HG03135 (cell line): Measurements from ENCODE around the gene BDKRB1.

Experiments used
- ATAC-seq: cut with Tn5 transposase; IDR thresholded peaks from one replicate; pipeline ENCODE4 v1.9.1; 2021; ENCODE audit warnings: mild to moderate bottlenecking, moderate library complexity; ENCODE audit not compliant: unreplicated experiment

The BDKRB1 gene

DNA sequence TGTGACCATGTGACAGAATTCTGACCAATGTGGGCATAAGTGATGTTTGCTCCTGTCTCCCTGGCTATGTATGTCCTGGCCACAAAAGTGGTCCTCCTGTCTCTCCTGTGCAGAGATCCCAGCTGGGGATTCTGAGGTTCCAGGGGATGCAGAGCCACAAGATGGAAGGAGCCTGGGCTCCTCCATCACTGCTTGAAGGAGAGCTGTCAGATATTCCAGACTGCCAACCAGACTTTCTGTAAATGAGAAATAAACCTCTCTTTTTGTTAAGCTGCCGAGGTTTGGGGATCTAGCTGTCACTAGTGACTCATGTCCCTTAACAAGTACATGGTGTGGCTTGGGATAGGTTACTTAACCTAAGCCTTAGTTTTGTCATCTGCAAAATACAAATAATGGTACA lies 21.9 kb downstream of the BDKRB1 start:
- no peak for ATAC-seq

DNA sequence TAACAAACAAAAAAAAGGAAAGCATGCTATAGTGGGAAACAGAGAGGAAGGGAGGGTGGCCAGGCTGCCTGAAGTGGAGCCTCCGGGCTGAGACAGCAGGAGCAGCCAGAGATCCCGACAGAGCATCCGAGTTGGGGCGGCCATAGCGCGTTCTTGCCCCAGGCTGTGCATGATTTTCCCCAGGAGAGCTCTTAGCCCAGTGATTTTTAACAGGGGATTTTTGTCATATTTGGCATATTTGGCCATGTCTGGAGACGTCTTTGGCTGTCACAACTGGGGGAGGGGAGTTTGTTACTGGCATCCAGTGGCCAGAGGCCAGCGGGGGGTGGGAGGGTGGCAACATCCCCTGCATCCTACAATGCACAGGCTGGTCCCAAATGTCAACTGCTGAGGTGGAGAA lies 23.6 kb downstream of the BDKRB1 start:
- ATAC-seq = no peak

DNA sequence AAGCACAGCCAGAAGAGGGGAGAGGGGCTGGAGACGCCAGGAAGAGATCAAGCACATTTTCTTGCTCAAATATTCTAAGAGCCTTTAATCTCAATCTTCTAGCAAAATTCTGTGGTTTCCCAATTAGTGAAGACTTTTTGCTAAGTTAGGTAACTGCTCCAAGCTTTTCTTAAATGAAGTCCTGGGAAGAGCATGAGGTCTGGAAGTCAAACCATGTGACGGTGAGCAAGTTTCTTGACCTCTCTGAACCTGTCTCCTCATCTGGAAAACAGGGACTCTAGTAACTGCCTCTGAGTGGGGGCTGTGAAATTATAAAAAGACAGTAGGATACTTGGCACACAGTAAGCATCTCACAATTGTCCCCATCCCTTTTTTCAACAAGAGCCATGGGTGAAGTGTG lies 24.1 kb downstream of the BDKRB1 start:
- ATAC-seq = no peak

DNA sequence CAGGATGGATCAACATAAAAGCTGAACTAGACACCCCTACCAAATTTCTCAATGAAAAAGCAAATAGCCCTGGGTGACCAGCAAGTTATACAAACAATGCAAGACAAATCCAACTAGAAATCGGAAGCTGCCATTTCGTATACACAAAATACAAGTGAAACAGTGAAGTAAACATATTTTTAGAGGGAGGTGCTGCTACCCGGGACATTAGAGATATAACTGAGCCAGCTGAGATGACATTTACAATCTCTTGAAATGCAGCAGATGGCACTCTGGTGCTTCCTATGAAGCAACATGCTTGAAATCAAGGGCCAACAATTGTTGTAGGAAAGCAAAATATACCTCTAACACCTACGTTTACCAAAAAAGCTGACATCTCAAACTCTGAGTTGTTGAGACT lies 25.5 kb downstream of the BDKRB1 start:
- ATAC-seq = no peak

DNA sequence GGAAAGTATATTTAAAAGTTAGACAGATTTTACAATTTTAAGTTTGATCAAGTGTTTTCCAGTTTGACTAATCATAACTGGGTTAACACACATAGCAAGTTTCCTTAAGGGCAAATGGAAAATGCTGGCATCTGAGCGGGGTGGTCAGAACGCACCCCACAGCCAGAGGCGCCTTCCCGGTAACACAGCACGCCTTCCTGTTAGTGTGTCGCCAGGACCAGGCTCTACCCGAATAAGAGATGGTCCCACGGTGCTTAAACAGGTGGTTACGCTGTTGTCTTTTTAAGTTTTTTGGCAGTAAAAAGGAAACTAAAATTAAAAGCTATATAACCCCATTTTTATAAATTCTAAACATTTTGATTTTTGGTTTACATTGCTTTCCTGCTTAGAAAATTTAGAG lies 28.0 kb downstream of the BDKRB1 start:
- ATAC-seq = no peak

DNA sequence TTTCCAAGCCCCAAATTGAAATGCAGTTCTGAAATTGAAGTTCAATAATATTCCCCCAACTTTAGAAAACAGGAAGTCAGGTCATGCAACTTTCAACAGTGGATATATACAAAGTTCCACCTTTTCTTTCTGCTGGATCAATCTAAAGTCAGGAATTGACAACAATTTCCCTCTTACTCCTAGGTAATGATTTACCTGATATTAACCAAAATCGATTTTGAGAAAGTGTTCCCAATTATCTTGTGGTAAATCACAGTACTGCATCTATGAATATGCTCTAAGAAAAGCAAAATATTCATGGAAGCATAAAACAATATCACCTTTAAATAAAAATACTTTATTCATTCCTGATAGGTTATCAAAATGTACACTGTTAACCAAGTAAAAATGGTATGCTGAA lies 28.4 kb downstream of the BDKRB1 start:
- ATAC-seq = no peak

DNA sequence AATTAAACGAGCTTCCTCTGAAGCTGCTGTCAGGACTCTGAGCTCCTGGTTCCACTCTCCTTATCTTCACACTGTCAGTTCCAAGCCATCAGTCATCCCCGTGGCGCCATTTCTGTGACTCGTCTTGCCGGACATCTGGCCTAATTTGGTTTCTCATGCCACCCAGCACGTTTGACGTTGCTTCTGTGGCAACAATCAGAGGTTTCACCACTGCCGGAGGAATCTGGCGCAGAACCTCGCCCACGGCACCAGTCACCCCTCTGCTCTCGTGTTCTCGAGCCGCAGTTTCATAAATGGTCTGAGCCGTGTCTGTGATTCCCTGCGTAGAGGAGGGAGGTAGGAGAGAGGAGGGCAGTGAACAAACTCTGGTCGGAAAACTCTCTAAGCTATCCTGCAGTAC lies 29.7 kb downstream of the BDKRB1 start:
- ATAC-seq = no peak

DNA sequence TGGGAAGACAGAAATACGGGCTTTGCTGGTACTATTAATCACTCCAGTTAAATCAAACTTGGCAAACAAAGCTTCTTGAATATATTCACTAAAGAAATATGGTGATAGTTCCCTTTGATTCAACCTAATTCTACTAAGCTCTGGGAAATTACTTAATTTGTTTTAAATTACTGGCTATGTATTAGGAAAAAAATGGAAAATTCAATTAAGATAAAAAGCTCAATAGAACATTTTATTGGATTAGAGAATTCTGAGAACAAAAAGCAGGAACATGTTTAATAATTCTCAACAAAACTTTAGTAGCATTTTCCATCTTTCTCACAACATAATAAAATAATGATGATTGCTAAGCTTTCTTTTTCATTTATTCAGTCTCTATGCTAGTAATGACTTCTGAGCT lies 30.2 kb downstream of the BDKRB1 start:
- no peak for ATAC-seq

DNA sequence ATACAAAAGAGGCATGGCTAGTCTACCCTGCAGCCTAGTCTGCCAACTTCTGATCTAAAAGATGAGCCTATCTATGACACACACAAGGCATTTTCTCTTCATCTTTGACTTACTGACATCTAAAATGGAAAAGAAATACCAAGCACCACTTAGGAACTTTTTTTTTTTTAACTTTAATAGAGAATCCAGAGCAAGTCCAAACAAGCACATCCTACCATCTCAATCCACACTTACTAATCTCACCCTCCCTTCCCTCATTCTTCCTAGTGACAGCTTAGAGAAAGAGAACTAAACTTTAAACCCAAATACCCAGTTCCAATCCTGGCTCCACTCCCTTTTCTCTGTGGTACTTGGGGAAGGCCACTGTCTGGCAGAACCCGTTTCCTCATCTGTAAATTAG lies 31.8 kb downstream of the BDKRB1 start:
- no peak for ATAC-seq

DNA sequence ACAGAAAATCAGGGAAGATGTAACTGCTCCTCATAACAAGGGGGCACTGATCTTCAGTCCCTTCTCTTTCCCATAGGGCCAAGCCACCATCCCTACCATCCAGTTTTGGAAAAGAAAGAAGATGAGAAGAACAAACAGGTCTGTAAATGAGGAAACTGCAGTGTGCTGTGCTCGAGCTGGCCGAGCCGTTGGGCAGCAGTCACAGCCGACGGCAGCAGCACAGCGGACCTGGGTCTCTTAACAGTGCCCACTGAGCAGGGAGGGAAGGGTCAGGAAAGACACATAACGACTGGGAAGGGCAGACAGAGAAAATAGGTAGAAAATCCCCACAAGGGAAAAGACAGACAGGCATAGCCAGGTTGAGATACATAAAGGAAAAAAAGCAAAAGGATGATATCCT lies 38.2 kb downstream of the BDKRB1 start:
- no peak for ATAC-seq

DNA sequence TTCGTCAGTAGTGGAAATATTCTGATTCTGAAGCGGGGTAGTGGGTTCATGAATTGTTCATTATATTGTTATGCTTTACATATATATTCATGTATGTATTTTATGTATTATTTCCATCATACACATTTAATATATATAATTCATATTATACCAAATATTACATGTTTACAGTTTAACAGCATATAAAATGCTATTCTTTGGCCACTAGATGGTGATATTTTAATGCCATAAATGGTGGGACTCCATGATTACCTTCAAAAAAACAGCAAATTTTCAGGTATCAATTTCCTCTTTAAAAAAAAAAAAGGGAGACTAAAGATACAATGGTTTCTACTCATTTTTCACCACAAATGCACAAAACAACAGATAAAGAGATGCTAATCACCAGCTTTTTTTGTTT lies 41.0 kb downstream of the BDKRB1 start:
- ATAC-seq = no peak

DNA sequence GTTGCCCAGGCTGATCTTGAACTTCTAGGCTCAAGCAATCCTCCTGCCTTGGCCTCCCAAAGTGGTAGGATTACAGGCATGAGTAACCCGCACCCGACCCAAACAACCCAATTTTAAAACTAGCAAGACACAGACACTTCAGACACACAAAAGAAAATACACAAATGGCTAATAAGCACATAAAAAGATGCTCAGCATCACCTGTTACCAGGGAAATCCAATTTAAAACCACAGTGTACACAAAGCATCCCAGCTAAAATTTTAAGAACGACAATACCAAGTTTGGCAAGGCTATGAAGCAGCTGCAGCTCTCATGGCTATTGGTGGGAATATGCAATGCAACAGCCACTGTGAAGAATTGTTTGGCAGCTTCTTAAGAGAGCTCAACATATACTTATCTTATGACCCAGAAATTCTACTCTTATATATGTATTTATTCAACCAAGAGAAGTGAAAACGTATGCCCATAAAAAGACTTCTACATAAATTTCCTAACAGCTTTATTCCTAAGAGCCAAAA lies 42.0 kb downstream of the BDKRB1 start:
- ATAC-seq = no peak

DNA sequence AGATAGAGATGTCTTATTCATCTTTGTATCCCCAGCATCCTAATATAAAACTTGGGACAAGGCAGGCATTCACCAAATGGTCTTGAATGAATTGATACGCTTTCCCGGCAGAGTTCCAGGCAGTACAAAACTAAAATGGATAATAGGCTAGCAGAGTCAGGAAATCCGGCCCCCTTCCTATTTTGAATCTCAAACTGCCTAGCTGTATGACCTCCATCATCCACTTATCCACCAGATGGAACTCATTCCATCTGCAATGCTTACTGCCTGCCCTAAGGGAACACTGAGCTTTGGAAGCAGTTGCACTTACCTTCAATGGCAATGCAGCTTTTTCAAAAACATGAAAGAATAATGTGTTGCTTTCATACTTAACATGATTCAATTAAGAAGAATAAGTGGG lies 43.4 kb downstream of the BDKRB1 start:
- ATAC-seq = no peak

DNA sequence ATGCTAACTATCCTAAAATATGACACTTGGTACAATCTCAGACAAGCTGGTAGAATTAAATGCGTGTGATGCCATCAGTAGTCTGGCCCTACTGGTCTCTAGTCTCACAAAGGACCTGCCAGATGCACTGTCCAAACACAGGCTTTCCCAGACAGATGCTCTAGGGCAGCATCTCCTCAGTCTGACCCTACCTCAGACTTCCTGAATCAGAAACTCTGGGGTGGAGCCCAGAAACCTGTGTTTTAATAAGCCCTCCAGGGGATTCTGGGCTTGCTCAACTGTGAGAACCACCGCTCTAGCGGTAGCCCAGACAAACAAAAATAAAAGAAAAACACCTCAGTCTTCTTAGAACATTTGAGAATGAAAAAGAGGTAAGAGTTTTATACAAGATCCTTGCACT lies 48.0 kb downstream of the BDKRB1 start:
- ATAC-seq = no peak

DNA sequence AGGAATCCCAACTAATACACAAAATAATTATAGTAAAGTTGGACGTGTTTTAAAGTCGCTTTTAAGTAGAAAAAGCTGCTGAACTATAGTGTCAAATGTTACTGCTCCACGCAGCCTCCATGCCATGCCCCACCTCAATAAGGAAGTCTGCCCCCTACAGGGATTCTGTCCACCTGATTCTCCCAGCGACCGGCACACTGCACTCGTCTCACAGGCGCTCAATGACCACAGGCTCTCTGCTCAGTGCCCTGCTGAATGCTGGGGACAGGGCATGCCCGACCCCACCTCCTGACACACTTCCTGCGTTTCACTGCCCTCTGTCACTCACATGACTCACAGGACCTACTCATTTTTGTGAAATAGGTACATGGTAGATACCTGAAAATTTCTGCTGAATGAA lies 48.9 kb downstream of the BDKRB1 start:
- ATAC-seq = no peak

DNA sequence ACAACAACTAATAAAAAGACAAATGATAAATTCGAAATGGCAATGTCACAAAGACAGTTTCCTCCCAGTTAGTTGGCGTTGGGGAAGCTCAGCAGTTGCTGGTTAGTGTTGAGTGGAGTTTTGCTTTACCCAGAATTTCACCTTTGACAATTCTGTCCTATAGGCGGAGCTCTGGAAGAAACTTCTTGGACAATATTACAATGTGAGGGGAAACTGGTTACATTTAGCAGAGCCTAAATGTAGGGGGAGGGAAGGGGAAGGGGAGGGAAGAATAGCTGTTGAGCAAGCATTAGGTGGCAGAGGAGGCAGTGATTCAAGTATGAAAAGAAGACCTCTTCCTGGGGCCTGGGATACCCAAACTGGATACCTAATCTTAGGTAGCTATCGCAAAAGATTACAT lies 51.4 kb downstream of the BDKRB1 start:
- ATAC-seq = no peak

DNA sequence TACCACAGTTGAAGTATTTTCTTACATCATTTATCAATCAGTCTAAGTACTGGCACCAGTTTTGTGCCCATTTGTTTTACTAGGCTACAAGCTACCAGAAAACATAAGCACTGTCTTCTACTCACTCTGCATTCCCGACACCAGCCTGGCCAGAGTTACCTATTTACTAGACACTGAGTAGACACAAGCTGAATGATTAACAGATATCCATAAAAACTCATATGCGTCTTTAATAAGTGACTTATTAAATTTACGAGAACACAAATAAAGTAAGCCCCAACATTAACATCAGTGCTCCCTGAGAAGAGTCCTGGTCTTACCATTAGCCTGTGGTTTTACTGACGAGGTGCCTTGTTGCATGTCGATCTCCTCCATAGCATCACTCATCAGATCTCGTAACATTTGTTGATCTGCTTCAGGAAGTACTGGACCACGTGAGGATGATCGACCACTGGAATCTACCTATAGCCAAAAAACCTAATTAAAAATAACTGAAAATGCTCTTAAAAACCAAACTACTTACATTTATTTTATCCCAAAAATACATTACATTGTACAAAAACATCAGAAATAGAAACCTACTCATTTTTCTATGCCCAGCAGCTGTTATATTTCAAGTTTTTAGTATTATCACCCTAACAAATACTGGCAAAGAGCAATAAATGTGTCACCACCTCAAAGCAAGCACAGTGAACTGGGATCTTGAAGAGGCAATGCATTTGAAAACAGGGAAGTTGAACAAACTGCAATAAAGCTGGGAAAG lies 53.3 kb downstream of the BDKRB1 start:
- ATAC-seq = no peak

DNA sequence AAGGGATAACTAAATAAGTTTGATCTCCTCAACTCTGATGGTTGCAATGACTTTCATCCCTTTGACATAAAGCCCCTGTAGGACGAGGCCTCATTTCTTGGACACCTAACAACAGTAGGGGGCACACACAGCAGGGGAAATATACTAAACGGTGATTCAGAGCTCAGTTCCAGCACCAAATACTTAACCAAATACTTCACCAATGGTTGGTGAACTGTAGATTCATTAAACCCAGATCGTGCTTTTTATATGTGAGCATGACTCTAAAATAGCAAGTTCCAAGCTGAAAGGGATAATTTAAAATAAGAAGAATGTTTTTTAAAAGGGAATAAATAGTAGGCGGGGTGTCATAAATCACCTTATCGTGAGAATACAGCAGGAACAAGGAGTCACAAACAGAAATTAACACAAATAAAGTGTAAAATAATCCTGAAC lies 53.9 kb downstream of the BDKRB1 start:
- no peak for ATAC-seq

DNA sequence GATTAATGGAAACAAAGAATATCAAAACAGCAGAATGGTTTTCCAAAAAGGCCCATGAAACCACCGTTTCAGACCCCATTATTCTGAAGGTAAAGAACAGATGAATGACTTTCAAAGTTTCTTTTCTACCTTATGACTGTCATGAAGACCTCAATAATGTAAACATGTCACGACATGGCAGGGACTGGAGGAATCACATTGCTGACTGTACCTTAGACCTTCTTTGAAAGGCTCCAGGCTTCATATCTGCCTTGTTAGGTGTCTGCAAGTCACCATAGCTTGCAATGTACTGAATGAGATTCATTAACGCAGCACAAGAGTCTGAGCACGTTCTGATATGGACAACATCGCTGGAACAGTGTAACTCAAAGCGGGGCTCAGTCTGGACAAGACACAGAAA lies 54.9 kb downstream of the BDKRB1 start:
- ATAC-seq = no peak
